Type B pancreatic cell (in vitro differentiated cells): ENCODE data around the gene TDP1. TPM values are rescaled to one million over a fixed set of nuclear protein-coding genes. Genes with fewer than 3 reads are reported as not detected.

ENCODE experiments used
- DNase-seq: peaks from one replicate; pipeline ENCODE4 v3.0.0; 2021; ENCODE audit warnings: mixed read lengths; ENCODE audit not compliant: unreplicated experiment; ENCODE audit errors: extremely low spot score
- H3K27ac Mint-ChIP-seq: 2 replicates; pipeline ENCODE4 v1.8.0; 2021; ENCODE audit warnings: mild to moderate bottlenecking, mixed read lengths
- H3K27me3 Mint-ChIP-seq: 2 replicates; pipeline ENCODE4 v1.8.0; 2021; ENCODE audit warnings: mixed read lengths
- H3K36me3 Mint-ChIP-seq: 2 replicates; pipeline ENCODE4 v1.8.0; 2021; ENCODE audit warnings: mixed read lengths
- H3K4me1 Mint-ChIP-seq: one replicate; pipeline ENCODE4 v1.8.0; 2021; ENCODE audit warnings: mixed read lengths; ENCODE audit not compliant: unreplicated experiment
- H3K4me3 Mint-ChIP-seq: 2 replicates; pipeline ENCODE4 v1.8.0; 2021; ENCODE audit warnings: mild to moderate bottlenecking, mixed read lengths
- H3K9me3 Mint-ChIP-seq: 2 replicates; pipeline ENCODE4 v1.8.0; 2021; ENCODE audit warnings: mixed read lengths
- CTCF ChIP-seq: fragments of 200-600 bp; sonication (generic); conservative IDR thresholded peaks from 2 replicates; pipeline ENCODE4 v1.5.0; 2021; ENCODE audit warnings: antibody characterized with exemption, mild to moderate bottlenecking
- total RNA-seq: library from RNA; stranded (reverse); gene quantifications from 2 replicates; pipeline ENCODE4 v1.2.1, GENCODE V29; 2021; ENCODE audit warnings: low replicate concordance

Gene TDP1
- total RNA-seq, 1 donor from 2014 or later: 38.4 TPM

GRCh38 chr14:89983375-89983774, 27.6 kb downstream of the TDP1 start:
- no peak for TF ChIP-seq CTCF
- no peaks in the 10 kb centered on the region for H3K9me3 Mint-ChIP-seq
- no peak overlapping the region for H3K27ac Mint-ChIP-seq
- no peak overlapping the region for H3K4me3 Mint-ChIP-seq
- no peaks in the 10 kb centered on the region for H3K4me1 Mint-ChIP-seq
- no peaks in the 10 kb centered on the region for H3K27me3 Mint-ChIP-seq
- peaks cover 4% of the 10 kb centered on the region for H3K36me3 Mint-ChIP-seq
- no peak for DNase-seq

GRCh38 chr14:89986462-89987160, 30.9 kb downstream of the TDP1 start:
- no peak overlapping the region for H3K27ac Mint-ChIP-seq
- no peak overlapping the region for H3K4me3 Mint-ChIP-seq

GRCh38 chr14:89987161-89987475, 31.4 kb downstream of the TDP1 start:
- DNase-seq: no peak
- H3K27me3 Mint-ChIP-seq: no peaks in the 10 kb centered on the region
- no peaks in the 10 kb centered on the region for H3K4me1 Mint-ChIP-seq
- peaks cover 10% of the 10 kb centered on the region for H3K36me3 Mint-ChIP-seq
- no peak overlapping the region for H3K4me3 Mint-ChIP-seq
- no peaks in the 10 kb centered on the region for H3K9me3 Mint-ChIP-seq
- H3K27ac Mint-ChIP-seq: no peak overlapping the region
- no peak for TF ChIP-seq CTCF

More at GRCh38 chr14:89986462-89987160, 30.9 kb downstream of the TDP1 start:
- H3K4me1 Mint-ChIP-seq: no peaks in the 10 kb centered on the region
- H3K9me3 Mint-ChIP-seq: no peaks in the 10 kb centered on the region
- H3K36me3 Mint-ChIP-seq: peaks cover 10% of the 10 kb centered on the region
- H3K27me3 Mint-ChIP-seq: no peaks in the 10 kb centered on the region
- no peak for DNase-seq
- no peak for TF ChIP-seq CTCF

GRCh38 chr14:89988787-89989186, 33.1 kb downstream of the TDP1 start:
- H3K36me3 Mint-ChIP-seq: peaks cover 15% of the 10 kb centered on the region
- no peak overlapping the region for H3K27ac Mint-ChIP-seq
- H3K4me3 Mint-ChIP-seq: no peak overlapping the region
- no peak for DNase-seq
- no peaks in the 10 kb centered on the region for H3K9me3 Mint-ChIP-seq
- H3K4me1 Mint-ChIP-seq: no peaks in the 10 kb centered on the region
- no peaks in the 10 kb centered on the region for H3K27me3 Mint-ChIP-seq
- TF ChIP-seq CTCF: no peak

- no peaks in the 10 kb centered on the region for H3K27me3 Mint-ChIP-seq
- no peaks in the 10 kb centered on the region for H3K4me1 Mint-ChIP-seq
- H3K27ac Mint-ChIP-seq: no peak overlapping the region
- H3K4me3 Mint-ChIP-seq: no peak overlapping the region
- no peaks in the 10 kb centered on the region for H3K9me3 Mint-ChIP-seq
- no peak for TF ChIP-seq CTCF
- DNase-seq: no peak
- peaks cover 23% of the 10 kb centered on the region for H3K36me3 Mint-ChIP-seq
These were observed 34.5 kb downstream of the TDP1 start for GRCh38 chr14:89990218-89990617.
